GM12872 (cell line): ENCODE results near the gene HIPK3.

Experiments
- TF ChIP-seq, protein P1 (sequence below): IDR thresholded peaks from 3 replicates; pipeline ENCODE4 v1.5.1; 2011; ENCODE audit warnings: low read depth, mild to moderate bottlenecking, low read length, moderate library complexity; ENCODE audit not compliant: insufficient read depth

HIPK3 gene

GRCh38 chr11:33294797-33295196 lies 37.6 kb downstream of the HIPK3 start:
- TF ChIP-seq, protein P1, sequence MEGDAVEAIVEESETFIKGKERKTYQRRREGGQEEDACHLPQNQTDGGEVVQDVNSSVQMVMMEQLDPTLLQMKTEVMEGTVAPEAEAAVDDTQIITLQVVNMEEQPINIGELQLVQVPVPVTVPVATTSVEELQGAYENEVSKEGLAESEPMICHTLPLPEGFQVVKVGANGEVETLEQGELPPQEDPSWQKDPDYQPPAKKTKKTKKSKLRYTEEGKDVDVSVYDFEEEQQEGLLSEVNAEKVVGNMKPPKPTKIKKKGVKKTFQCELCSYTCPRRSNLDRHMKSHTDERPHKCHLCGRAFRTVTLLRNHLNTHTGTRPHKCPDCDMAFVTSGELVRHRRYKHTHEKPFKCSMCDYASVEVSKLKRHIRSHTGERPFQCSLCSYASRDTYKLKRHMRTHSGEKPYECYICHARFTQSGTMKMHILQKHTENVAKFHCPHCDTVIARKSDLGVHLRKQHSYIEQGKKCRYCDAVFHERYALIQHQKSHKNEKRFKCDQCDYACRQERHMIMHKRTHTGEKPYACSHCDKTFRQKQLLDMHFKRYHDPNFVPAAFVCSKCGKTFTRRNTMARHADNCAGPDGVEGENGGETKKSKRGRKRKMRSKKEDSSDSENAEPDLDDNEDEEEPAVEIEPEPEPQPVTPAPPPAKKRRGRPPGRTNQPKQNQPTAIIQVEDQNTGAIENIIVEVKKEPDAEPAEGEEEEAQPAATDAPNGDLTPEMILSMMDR: no peak

GRCh38 chr11:33296695-33297094 lies 39.5 kb downstream of the HIPK3 start:
- TF ChIP-seq, protein P1: no peak

DNA sequence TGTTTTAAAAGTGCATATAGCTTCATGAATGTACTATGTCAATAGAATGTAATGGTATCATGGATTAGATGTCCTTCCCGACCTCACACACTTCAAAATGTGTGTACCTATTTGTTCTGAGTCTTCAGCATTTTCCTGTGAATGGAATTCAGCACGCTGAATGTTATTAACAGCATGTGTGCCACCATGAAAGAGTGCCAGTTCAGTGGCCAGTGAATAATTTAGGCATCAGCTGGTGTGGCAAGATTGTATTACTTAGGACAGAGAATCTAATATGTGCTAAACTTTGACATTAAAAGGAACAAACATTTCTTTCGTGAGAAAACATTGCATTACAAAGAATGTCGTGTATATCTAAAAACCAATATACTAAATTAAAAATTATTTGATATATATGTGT lies 46.4 kb downstream of the HIPK3 start:
- TF ChIP-seq, protein P1: no peak

GRCh38 chr11:33307984-33308383 lies 50.8 kb downstream of the HIPK3 start:
- TF ChIP-seq, protein P1: no peak

DNA sequence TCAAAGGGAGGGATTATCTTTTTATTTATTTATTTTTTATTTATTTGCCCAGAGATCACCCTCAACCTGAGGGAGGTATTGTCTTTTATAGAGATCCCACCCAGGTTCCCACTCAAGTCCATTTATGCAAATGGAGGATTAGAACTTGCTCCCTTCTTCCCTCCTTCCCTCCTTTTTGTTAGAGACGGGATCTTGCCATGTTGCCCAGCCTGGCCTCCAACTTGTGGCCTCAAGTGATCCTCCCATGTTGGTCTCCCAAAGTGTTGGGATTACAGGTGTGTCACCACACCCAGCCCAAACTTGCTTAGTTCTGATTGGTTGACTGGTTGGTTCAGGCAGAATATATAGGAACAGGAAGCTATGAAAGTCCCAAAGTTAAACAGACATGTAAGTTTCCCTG lies 51.9 kb downstream of the HIPK3 start:
- TF ChIP-seq, protein P1: no peak

GRCh38 chr11:33310720-33311500 lies 53.7 kb downstream of the HIPK3 start:
- TF ChIP-seq, protein P1: no peak

GRCh38 chr11:33311680-33312079 lies 54.5 kb downstream of the HIPK3 start:
- TF ChIP-seq, protein P1: no peak

DNA sequence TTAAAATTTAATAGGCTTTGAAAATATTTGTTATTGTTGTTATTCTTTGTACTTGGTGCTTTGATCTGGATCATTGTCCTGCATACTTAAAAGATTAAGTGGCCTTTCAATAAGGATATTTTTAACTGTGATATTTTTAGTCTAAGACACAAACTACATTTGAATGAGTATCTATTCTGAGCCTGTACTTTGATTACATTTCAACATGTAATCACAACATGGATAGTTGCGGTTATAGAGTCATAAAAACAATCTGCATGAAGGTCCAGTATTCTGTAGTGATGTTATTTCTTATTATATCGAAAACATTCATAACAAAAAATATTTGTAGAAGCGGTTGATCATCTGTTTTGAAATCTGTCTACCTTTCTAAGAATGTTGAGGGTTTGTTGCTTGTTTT lies 58.6 kb downstream of the HIPK3 start:
- TF ChIP-seq, protein P1: no peak
